ENCODE results near the gene NUCKS1. TPM values are rescaled to one million over a fixed set of nuclear protein-coding genes. Genes with fewer than 3 reads are reported as not detected.

Gene NUCKS1
- total and polyA plus RNA-seq, 2 of the 13 experiments (the other 11 are each of a cell fraction or from before 2014, with no cell fraction given) = 35.5 to 117 TPM

DNA sequence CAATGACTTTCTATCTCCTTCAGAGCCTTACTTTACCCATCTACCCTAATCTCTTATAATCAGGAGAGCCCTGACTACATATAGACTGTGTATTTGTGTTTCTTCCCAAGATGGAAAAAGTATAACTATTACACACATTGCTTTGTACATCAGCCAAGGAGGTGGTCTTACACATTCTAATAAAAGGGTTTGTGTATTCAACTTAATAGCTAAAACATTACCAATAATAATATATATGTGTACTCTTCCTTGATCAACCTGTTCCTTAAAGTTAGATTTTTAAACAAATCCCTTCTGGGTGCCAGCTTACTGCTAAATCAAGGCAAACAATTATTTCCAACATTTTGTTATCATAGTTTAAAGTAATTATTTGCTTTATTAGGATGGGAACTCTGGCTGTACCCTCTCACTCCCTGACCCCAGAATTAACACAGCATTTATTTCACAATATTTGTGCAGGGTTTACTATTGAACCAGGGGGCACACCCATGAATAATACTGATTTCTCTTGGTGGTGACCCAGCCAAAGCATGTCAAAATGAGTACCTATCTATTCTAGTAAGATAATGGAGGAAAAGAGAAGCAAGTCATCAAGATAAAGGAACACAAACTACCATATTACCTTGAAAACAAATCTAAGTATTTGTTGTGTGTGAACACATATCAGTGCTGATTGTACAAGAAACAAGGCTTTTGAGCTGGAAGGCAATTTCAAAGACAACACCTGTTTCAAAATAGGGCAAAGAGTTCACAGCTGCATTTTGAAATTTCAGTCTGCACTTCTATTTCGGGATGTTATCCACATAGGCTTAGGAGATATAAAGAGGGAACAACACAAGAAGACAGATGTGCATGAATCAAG, 39.5 kb downstream of the NUCKS1 start (continued):
- TF ChIP-seq, protein P1, sequence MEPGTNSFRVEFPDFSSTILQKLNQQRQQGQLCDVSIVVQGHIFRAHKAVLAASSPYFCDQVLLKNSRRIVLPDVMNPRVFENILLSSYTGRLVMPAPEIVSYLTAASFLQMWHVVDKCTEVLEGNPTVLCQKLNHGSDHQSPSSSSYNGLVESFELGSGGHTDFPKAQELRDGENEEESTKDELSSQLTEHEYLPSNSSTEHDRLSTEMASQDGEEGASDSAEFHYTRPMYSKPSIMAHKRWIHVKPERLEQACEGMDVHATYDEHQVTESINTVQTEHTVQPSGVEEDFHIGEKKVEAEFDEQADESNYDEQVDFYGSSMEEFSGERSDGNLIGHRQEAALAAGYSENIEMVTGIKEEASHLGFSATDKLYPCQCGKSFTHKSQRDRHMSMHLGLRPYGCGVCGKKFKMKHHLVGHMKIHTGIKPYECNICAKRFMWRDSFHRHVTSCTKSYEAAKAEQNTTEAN (CRISPR knock-in tag; conservative IDR thresholded peaks at IDR 0.05) = no peak; the same call in 1 of the 2 replicates
- TF ChIP-seq, protein P2, sequence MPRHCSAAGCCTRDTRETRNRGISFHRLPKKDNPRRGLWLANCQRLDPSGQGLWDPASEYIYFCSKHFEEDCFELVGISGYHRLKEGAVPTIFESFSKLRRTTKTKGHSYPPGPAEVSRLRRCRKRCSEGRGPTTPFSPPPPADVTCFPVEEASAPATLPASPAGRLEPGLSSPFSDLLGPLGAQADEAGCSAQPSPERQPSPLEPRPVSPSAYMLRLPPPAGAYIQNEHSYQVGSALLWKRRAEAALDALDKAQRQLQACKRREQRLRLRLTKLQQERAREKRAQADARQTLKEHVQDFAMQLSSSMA (CRISPR knock-in tag; IDR thresholded peaks at IDR 0.05) = no peak
- TF ChIP-seq ZBTB38 (CRISPR knock-in tag; IDR thresholded peaks at IDR 0.05) (no peak), CHD2 (IDR thresholded peaks at IDR 0.05; ENCODE audit: low read depth, low read length) (no peak), NRL (CRISPR knock-in tag; IDR thresholded peaks at IDR 0.05; ENCODE audit: borderline replicate concordance) (no peak), ZNF83 (CRISPR knock-in tag; IDR thresholded peaks at IDR 0.05; ENCODE audit: borderline replicate concordance) (no peak), POLR2AphosphoS5 (IDR thresholded peaks at IDR 0.05; ENCODE audit: low read depth, low read length) (no peak), ZNF670 (CRISPR knock-in tag; IDR thresholded peaks at IDR 0.05; ENCODE audit: borderline replicate concordance) (no peak), ZNF562 (CRISPR knock-in tag; IDR thresholded peaks at IDR 0.05; ENCODE audit: borderline replicate concordance) (no peak)
- TF ChIP-seq, protein P3, sequence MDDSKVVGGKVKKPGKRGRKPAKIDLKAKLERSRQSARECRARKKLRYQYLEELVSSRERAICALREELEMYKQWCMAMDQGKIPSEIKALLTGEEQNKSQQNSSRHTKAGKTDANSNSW (CRISPR knock-in tag; IDR thresholded peaks at IDR 0.05; ENCODE audit: borderline replicate concordance) = no peak
- TF ChIP-seq, protein P4, sequence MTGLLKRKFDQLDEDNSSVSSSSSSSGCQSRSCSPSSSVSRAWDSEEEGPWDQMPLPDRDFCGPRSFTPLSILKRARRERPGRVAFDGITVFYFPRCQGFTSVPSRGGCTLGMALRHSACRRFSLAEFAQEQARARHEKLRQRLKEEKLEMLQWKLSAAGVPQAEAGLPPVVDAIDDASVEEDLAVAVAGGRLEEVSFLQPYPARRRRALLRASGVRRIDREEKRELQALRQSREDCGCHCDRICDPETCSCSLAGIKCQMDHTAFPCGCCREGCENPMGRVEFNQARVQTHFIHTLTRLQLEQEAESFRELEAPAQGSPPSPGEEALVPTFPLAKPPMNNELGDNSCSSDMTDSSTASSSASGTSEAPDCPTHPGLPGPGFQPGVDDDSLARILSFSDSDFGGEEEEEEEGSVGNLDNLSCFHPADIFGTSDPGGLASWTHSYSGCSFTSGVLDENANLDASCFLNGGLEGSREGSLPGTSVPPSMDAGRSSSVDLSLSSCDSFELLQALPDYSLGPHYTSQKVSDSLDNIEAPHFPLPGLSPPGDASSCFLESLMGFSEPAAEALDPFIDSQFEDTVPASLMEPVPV (CRISPR knock-in tag; IDR thresholded peaks at IDR 0.05) = no peak
- TF ChIP-seq, protein P5, sequence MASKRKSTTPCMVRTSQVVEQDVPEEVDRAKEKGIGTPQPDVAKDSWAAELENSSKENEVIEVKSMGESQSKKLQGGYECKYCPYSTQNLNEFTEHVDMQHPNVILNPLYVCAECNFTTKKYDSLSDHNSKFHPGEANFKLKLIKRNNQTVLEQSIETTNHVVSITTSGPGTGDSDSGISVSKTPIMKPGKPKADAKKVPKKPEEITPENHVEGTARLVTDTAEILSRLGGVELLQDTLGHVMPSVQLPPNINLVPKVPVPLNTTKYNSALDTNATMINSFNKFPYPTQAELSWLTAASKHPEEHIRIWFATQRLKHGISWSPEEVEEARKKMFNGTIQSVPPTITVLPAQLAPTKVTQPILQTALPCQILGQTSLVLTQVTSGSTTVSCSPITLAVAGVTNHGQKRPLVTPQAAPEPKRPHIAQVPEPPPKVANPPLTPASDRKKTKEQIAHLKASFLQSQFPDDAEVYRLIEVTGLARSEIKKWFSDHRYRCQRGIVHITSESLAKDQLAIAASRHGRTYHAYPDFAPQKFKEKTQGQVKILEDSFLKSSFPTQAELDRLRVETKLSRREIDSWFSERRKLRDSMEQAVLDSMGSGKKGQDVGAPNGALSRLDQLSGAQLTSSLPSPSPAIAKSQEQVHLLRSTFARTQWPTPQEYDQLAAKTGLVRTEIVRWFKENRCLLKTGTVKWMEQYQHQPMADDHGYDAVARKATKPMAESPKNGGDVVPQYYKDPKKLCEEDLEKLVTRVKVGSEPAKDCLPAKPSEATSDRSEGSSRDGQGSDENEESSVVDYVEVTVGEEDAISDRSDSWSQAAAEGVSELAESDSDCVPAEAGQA (IDR thresholded peaks at IDR 0.05; ENCODE audit: low read depth) = no peak
- TF ChIP-seq, protein P5 (CRISPR knock-in tag; IDR thresholded peaks at IDR 0.05; ENCODE audit: borderline replicate concordance) = no peak
- TF ChIP-seq, protein P6, sequence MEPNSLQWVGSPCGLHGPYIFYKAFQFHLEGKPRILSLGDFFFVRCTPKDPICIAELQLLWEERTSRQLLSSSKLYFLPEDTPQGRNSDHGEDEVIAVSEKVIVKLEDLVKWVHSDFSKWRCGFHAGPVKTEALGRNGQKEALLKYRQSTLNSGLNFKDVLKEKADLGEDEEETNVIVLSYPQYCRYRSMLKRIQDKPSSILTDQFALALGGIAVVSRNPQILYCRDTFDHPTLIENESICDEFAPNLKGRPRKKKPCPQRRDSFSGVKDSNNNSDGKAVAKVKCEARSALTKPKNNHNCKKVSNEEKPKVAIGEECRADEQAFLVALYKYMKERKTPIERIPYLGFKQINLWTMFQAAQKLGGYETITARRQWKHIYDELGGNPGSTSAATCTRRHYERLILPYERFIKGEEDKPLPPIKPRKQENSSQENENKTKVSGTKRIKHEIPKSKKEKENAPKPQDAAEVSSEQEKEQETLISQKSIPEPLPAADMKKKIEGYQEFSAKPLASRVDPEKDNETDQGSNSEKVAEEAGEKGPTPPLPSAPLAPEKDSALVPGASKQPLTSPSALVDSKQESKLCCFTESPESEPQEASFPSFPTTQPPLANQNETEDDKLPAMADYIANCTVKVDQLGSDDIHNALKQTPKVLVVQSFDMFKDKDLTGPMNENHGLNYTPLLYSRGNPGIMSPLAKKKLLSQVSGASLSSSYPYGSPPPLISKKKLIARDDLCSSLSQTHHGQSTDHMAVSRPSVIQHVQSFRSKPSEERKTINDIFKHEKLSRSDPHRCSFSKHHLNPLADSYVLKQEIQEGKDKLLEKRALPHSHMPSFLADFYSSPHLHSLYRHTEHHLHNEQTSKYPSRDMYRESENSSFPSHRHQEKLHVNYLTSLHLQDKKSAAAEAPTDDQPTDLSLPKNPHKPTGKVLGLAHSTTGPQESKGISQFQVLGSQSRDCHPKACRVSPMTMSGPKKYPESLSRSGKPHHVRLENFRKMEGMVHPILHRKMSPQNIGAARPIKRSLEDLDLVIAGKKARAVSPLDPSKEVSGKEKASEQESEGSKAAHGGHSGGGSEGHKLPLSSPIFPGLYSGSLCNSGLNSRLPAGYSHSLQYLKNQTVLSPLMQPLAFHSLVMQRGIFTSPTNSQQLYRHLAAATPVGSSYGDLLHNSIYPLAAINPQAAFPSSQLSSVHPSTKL (CRISPR knock-in tag; IDR thresholded peaks at IDR 0.05) = 0 out of 2 replicates have a peak, but pooled peaks have one; percentile 20

All from HepG2 (cell line).